Naive thymus-derived CD8-positive, alpha-beta T cell (primary cell): ENCODE data around the gene DIS3L2. TPM values are rescaled to one million over a fixed set of nuclear protein-coding genes. Genes with fewer than 3 reads are reported as not detected.
A peak's percentile ranks its signal among the peaks of the same experiment; 100 is the strongest.

Experiments
- ATAC-seq, 2 donors: fragments of 150-1000 bp; cut with Tn5 transposase in 1 of 2; sonication (Bioruptor Pico), chemical (Tn5 transposase) in 1 of 2; 1 replicate in 1 of 2; 2 replicates in 1 of 2; pipeline ENCODE4 v1.10.0; 2021; ENCODE audit warnings: mild to moderate bottlenecking in 2 of 2, moderate library complexity in 2 of 2
- POLR2A ChIA-PET: fragments of 350-600 bp; sonication (Branson Sonifier 250); formaldehyde crosslinking; loops from one replicate; lab custom pipeline; 2021; ENCODE audit warnings: antibody characterized with exemption; lab: Charles Lee
- DNase-seq, 10 donors: peaks; one replicate each; pipeline versions ENCODE4 v3.0.0 to v3.0.0-alpha.2; 2020 to 2022
- H3K27ac Mint-ChIP-seq, 10 donors: one replicate each; pipeline ENCODE4 v1.8.0; 2020 to 2022; ENCODE audit warnings: mild to moderate bottlenecking in 10 of 10, mixed read lengths in 10 of 10, moderate library complexity in 4 of 10, inconsistent platforms in 1 of 10
- H3K27me3 Mint-ChIP-seq, 5 donors: one replicate each; pipeline ENCODE4 v1.8.0; 2021 to 2022; ENCODE audit warnings: mixed read lengths in 5 of 5
- H3K36me3 Mint-ChIP-seq, 3 donors: one replicate each; pipeline ENCODE4 v1.8.0; 2020 to 2022; ENCODE audit warnings: mixed read lengths in 3 of 3, mild to moderate bottlenecking in 2 of 3, inconsistent platforms in 1 of 3
- H3K4me1 Mint-ChIP-seq, 4 donors: one replicate each; pipeline ENCODE4 v1.8.0; 2021 to 2022; ENCODE audit warnings: mixed read lengths in 4 of 4
- H3K4me3 Mint-ChIP-seq, 10 donors: one replicate each; pipeline ENCODE4 v1.8.0; 2020 to 2022; ENCODE audit warnings: mild to moderate bottlenecking in 10 of 10, mixed read lengths in 10 of 10, moderate library complexity in 6 of 10, inconsistent platforms in 1 of 10
- H3K9me3 Mint-ChIP-seq, 9 donors: one replicate each; pipeline ENCODE4 v1.8.0; 2020 to 2022; ENCODE audit warnings: mixed read lengths in 9 of 9, mild to moderate bottlenecking in 3 of 9, inconsistent platforms in 1 of 9, moderate library complexity in 1 of 9
- polyA plus RNA-seq, 3 donors: library from polyadenylated mRNA; unstranded; fragments of 300-500 nt; fragmentation: Illumina TruSeq; gene quantifications; one replicate each; pipeline ENCODE4 v1.2.3, GENCODE V29; 2021
- total RNA-seq, 8 experiments: library from RNA in 2 of 8; stranded (reverse) in 2 of 8; gene quantifications; one replicate each; pipeline ENCODE4 v1.2.3 and lab custom pipeline; 2021 to 2026

The DIS3L2 gene
- total and polyA plus RNA-seq, 5 experiments from 2014 or later = 12.5 to 59.1 (median 17.2) TPM

- H3K36me3 Mint-ChIP-seq = peaks cover 0 to 23% (median 4%) of the 10 kb centered on the region in 3 donors
- no peaks in the 10 kb centered on the region for H3K27me3 Mint-ChIP-seq
- H3K9me3 Mint-ChIP-seq = no peaks in the 10 kb centered on the region
- H3K4me1 Mint-ChIP-seq = peaks cover 28 to 54% (median 52%) of the 10 kb centered on the region in 4 donors
- ATAC-seq (no peak), DNase-seq (no peak)
- POLR2A ChIA-PET = interaction anchor here (0.6 to 2.5 kb wide), 6 partner anchors 11 to 25 kb away, joined by 3 to 13 read pairs (median 4); no protein-coding TSS in a partner anchor
- no peak overlapping the region for H3K4me3 Mint-ChIP-seq
- H3K27ac Mint-ChIP-seq = no peak overlapping the region
These were observed 335.4 kb downstream of the DIS3L2 start for GRCh38 chr2:232296776-232297525.

DNA sequence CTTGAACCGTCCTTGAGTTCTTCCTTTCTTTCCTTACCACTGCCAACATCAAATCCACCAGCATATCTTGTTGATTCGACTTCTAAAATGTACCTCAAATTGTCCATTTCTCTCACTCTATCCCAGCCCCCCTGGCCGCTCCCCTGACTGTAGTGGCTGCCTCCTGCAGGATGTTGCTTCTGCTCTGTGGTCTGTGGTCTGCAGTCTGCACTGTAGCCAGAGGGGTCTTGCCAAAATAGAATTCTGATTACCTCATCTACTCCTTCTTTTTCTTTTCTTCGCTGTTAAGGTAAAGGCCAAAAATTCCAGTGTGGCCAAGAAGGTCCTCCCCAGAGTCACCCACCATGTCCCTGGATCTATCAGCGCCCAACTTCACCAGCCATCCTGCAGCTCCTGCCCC lies 337.6 kb downstream of the DIS3L2 start:
- H3K27ac Mint-ChIP-seq = peak overlapping the region; percentile 61 to 88 (median 84)
- peak overlapping the region; percentile 45 to 87 (median 74) for H3K4me3 Mint-ChIP-seq
- H3K36me3 Mint-ChIP-seq = peaks cover 1 to 24% (median 6%) of the 10 kb centered on the region in 3 donors
- no peaks in the 10 kb centered on the region for H3K27me3 Mint-ChIP-seq
- H3K4me1 Mint-ChIP-seq = peaks cover 15 to 39% (median 34%) of the 10 kb centered on the region in 4 donors
- H3K9me3 Mint-ChIP-seq = peaks cover 0 to 2% (median 0%) of the 10 kb centered on the region in 9 donors
- POLR2A ChIA-PET = interaction anchor here (0.6 to 3.5 kb wide), 7 partner anchors 9 to 333 kb away, joined by 3 to 35 read pairs (median 12); no protein-coding TSS in a partner anchor
- DNase-seq (peak in 2 of 10 donors; percentile 35 to 36), ATAC-seq (peak; percentile 80 to 85)

DNA sequence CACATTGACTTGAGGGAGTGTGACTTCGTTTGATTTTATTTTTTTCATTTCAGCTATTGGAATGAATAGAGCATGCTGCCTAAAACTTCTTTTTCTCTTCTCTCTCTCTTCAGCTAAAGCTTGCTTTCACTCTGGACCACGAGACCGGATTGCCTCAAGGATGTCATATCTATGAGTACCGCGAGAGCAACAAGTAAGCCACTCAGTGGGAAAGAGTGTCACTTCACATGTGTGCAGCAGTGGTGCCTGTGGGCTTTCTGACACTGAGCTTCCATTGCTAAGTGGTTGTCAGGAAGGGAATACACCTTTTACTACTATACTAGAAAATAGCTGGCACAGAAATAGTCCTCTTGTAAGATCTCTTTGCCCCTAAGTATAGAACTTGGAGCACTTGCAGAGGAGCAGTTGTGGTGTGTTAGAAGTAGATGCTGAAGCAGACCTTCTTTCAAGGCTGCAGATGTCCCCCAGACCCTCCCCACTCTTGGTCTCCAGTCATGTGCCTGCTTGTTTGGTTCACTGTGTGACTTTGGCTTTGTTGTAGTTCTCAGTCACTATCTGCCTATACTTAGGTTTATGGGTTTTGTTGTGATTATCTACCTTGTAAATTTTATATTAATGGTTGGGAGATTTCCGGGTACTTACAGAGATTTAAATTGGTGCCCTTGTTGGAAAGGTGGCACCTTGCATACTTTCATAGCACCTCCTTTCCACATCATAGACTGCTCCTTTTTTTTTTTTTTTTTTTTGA lies 338.6 kb downstream of the DIS3L2 start:
- H3K36me3 Mint-ChIP-seq = peaks cover 10 to 28% (median 13%) of the 10 kb centered on the region in 3 donors
- H3K4me3 Mint-ChIP-seq = peak overlapping the region in 9 of 10 donors; percentile 45 to 87 (median 70)
- H3K4me1 Mint-ChIP-seq = peaks cover 15 to 39% (median 33%) of the 10 kb centered on the region in 4 donors
- DNase-seq (peak in 1 of 10 donors; percentile 43), ATAC-seq (peak; percentile 74)
- POLR2A ChIA-PET = interaction anchor here (0.7 to 3.5 kb wide), 5 partner anchors 10 to 22 kb away, joined by 4 to 35 read pairs (median 12); no protein-coding TSS in a partner anchor
- H3K9me3 Mint-ChIP-seq = peaks cover 0 to 4% (median 0%) of the 10 kb centered on the region in 9 donors
- H3K27me3 Mint-ChIP-seq = no peaks in the 10 kb centered on the region
- peak overlapping the region; percentile 60 to 92 (median 84) for H3K27ac Mint-ChIP-seq

DNA sequence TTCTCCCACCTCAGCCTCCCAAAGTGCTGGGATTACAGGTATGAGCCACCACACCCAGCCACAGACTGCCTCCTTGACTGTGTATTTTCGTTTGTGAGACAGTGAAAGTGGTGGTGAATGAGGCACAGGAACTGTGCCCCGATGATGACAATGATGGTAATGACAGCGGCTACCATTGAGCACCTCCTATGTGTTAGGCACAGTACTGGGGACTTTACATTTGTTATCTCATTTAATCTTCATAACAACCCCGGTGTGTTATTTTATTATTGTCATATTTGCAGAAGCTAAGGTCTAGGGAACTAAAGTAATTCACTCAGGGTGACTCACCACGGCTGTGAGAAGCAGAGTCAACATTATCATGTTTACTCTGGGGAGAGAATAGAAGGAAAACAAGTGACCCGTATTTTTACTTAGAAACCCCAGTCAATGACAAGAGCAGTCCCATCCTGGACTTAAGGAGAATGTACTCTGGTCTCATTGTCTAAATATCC lies 339.4 kb downstream of the DIS3L2 start:
- no peak for DNase-seq
- Mint-ChIP-seq H3K27ac (peak overlapping the region in 7 of 10 donors; percentile 38 to 88 (median 67)), H3K4me3 (peak overlapping the region in 4 of 10 donors; percentile 5 to 87 (median 14)), H3K36me3 (peaks cover 10 to 31% (median 17%) of the 10 kb centered on the region in 3 donors), H3K9me3 (peaks cover 0 to 4% (median 0%) of the 10 kb centered on the region in 9 donors), H3K4me1 (peaks cover 17 to 45% (median 38%) of the 10 kb centered on the region in 4 donors), H3K27me3 (no peaks in the 10 kb centered on the region)
- POLR2A ChIA-PET = interaction anchor here (0.6 to 3.5 kb wide), 4 partner anchors 10 to 169 kb away, joined by 3 to 35 read pairs (median 5); no protein-coding TSS in a partner anchor
- peak in 1 of 2 donors; percentile 51 for ATAC-seq

DNA sequence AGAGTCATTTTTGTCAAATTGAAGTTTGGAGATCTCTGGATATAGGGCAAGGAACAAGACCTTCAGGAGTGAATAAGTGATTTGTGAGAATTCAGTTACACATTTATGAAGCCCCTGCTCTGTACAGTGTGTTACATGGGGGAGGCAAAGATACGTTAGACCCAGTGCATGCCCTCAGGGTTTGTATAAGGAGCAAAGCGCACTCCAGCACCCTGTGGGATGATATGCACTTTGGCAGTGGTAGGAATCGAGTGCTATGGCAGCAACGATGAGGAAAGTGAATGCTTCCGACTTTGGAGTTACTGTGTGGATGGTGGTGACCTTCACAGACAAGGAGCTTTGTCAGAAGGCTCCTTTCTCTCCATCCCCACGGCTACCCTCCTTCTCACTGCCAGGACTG lies 342.7 kb downstream of the DIS3L2 start:
- ATAC-seq (no peak), DNase-seq (no peak)
- Mint-ChIP-seq H3K4me1 (peaks cover 30 to 63% (median 57%) of the 10 kb centered on the region in 4 donors), H3K36me3 (peaks cover 10 to 31% (median 19%) of the 10 kb centered on the region in 3 donors), H3K4me3 (no peak overlapping the region), H3K9me3 (peaks cover 0 to 4% (median 0%) of the 10 kb centered on the region in 9 donors), H3K27me3 (no peaks in the 10 kb centered on the region), H3K27ac (peak overlapping the region in 2 of 10 donors; percentile 34 to 38)
- POLR2A ChIA-PET = interaction anchor here (1.4 kb wide), 1 partner anchor 11 kb away, joined by 4 read pairs; no protein-coding TSS in a partner anchor

DNA sequence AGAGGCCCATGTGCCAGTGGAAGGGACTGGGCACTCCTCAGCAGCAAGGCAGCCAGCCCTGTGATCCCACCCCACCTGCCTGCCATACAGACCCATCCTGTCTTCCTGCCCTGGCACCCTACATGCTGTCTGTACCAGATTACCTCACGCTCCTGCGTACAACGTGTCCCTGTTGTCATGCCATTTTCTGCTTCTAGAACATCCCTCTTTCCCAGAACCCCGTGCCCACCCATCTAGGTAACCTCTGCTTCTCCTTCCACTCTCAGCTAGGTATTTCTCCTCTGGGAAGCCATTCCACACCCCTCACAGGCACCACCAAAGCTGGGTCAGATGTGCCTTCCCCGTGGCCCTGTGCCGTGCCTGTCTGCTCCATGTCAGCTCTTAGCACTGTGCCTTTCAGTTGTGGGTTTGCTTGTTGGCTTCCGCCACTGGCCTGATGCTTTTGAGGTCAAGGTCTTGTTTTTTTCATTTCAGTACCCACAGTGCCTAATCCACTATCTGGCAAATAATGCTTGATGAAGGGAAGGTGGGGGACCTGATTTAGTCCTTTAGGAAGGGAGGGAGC lies 345.3 kb downstream of the DIS3L2 start:
- peaks cover 10 to 21% (median 15%) of the 10 kb centered on the region in 3 donors for H3K36me3 Mint-ChIP-seq
- peak overlapping the region in 7 of 10 donors; percentile 54 to 84 (median 67) for H3K4me3 Mint-ChIP-seq

GRCh38 chr2:232307854-232308253 lies 346.3 kb downstream of the DIS3L2 start:
- Mint-ChIP-seq H3K4me3 (peak overlapping the region in 4 of 10 donors; percentile 46 to 82 (median 70)), H3K36me3 (peaks cover 10 to 21% (median 15%) of the 10 kb centered on the region in 3 donors), H3K27ac (peak overlapping the region; percentile 89 to 97 (median 94)), H3K4me1 (peaks cover 38 to 75% (median 70%) of the 10 kb centered on the region in 4 donors), H3K9me3 (peaks cover 0 to 4% (median 0%) of the 10 kb centered on the region in 9 donors), H3K27me3 (no peaks in the 10 kb centered on the region)
- no peak for DNase-seq
- POLR2A ChIA-PET = interaction anchor here (0.6 to 6.9 kb wide), 8 partner anchors 8 to 1333 kb away, joined by 3 to 80 read pairs (median 16); no protein-coding TSS in a partner anchor
- ATAC-seq = no peak

More for the DNA sequence above, 345.3 kb downstream of the DIS3L2 start:
- H3K27ac Mint-ChIP-seq = peak overlapping the region; percentile 89 to 97 (median 94)
- ATAC-seq (peak; percentile 34 to 40), DNase-seq (peak in 1 of 10 donors; percentile 55)
- peaks cover 0 to 4% (median 0%) of the 10 kb centered on the region in 9 donors for H3K9me3 Mint-ChIP-seq
- POLR2A ChIA-PET = interaction anchor here (1.0 to 6.9 kb wide), 7 partner anchors 9 to 22 kb away, joined by 3 to 80 read pairs (median 22); no protein-coding TSS in a partner anchor
- no peaks in the 10 kb centered on the region for H3K27me3 Mint-ChIP-seq
- peaks cover 38 to 66% (median 61%) of the 10 kb centered on the region in 4 donors for H3K4me1 Mint-ChIP-seq

GRCh38 chr2:232308986-232309385 lies 347.5 kb downstream of the DIS3L2 start:
- Mint-ChIP-seq H3K27ac (peak overlapping the region; percentile 89 to 97 (median 94)), H3K27me3 (no peaks in the 10 kb centered on the region), H3K36me3 (peaks cover 10 to 14% (median 11%) of the 10 kb centered on the region in 3 donors), H3K4me1 (peaks cover 42 to 86% (median 78%) of the 10 kb centered on the region in 4 donors), H3K9me3 (peaks cover 0 to 5% (median 0%) of the 10 kb centered on the region in 9 donors), H3K4me3 (peak overlapping the region; percentile 12 to 82 (median 74))
- peak in 1 of 10 donors; percentile 53 for DNase-seq
- POLR2A ChIA-PET = interaction anchor here (1.1 to 6.9 kb wide), 7 partner anchors 9 to 182 kb away, joined by 3 to 80 read pairs (median 11); no protein-coding TSS in a partner anchor
- peak; percentile 41 to 47 for ATAC-seq

- POLR2A ChIA-PET = interaction anchor here (1.1 to 6.9 kb wide), 7 partner anchors 8 to 183 kb away, joined by 3 to 80 read pairs (median 16); no protein-coding TSS in a partner anchor
- Mint-ChIP-seq H3K27ac (peak overlapping the region; percentile 89 to 97 (median 94)), H3K4me3 (peak overlapping the region; percentile 12 to 82 (median 74)), H3K27me3 (no peaks in the 10 kb centered on the region), H3K4me1 (peaks cover 45 to 90% (median 84%) of the 10 kb centered on the region in 4 donors), H3K36me3 (peaks cover 4 to 9% (median 6%) of the 10 kb centered on the region in 3 donors), H3K9me3 (peaks cover 0 to 6% (median 2%) of the 10 kb centered on the region in 9 donors)
- ATAC-seq (peak; percentile 59 to 76), DNase-seq (peak in 3 of 10 donors; percentile 35 to 66 (median 47))
These were observed 348.1 kb downstream of the DIS3L2 start for GRCh38 chr2:232309592-232309991.

DNA sequence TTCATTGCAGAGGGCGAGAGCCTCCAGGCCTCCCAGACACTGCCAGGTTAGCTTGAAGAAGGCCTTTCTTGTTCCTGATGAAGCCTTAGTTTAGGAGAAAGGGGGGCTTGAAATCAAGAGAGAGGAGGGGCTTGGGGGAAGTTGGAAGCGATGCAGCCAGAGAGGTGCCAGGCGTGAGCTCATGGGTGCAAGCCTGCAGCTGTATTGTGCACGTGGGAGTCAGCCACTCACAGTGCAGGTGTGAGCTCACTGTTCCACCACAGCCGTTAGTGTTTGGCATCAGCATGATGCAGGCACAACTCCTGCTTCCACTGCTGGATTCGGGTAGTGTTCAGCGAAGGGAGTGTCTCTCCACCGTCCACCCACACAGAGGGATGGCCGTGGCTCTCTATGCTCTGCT lies 348.6 kb downstream of the DIS3L2 start:
- H3K27ac Mint-ChIP-seq = peak overlapping the region; percentile 89 to 97 (median 94)
- DNase-seq (peak in 1 of 10 donors; percentile 61), ATAC-seq (peak; percentile 30 to 44)
- peaks cover 50 to 95% (median 90%) of the 10 kb centered on the region in 4 donors for H3K4me1 Mint-ChIP-seq
- POLR2A ChIA-PET = interaction anchor here (1.1 to 6.9 kb wide), 7 partner anchors 8 to 171 kb away, joined by 3 to 80 read pairs (median 16); no protein-coding TSS in a partner anchor
- H3K4me3 Mint-ChIP-seq = peak overlapping the region in 9 of 10 donors; percentile 50 to 82 (median 74)
- no peaks in the 10 kb centered on the region for H3K27me3 Mint-ChIP-seq
- H3K9me3 Mint-ChIP-seq = peaks cover 0 to 7% (median 0%) of the 10 kb centered on the region in 9 donors
- peaks cover 0 to 7% (median 6%) of the 10 kb centered on the region in 3 donors for H3K36me3 Mint-ChIP-seq
